Measurements from ENCODE around the gene SPAG7. TPM values are rescaled to one million over a fixed set of nuclear protein-coding genes. Genes with fewer than 3 reads are reported as not detected.

The SPAG7 gene
- total RNA-seq, 4 donors from 2014 or later, result 78.6 to 114 (median 91.0) TPM

- peaks cover 0 to 21% of the 10 kb centered on the region in 2 donors for H3K36me3 ChIP-seq
- peak overlapping the region in 2 of 4 donors; percentile 64 to 100 for H3K27ac ChIP-seq
- no peak for DNase-seq
- in situ Hi-C loops (cut with MboI; ENCODE audit: low sequenced_read_pairs in 4 of 4), result no loop called here
- H3K4me1 ChIP-seq, result peaks cover 8 to 25% of the 10 kb centered on the region in 2 donors
- no peaks in the 10 kb centered on the region for H3K27me3 ChIP-seq
- ATAC-seq, result no peak
- no peaks in the 10 kb centered on the region for H3K9me3 ChIP-seq
- H3K4me3 ChIP-seq, result no peak overlapping the region
- intact Hi-C loops (cut with DNase I; ENCODE audit: low total_unique reads), result no loop called here
- TF ChIP-seq CTCF (IDR thresholded peaks at IDR 0.05 in 4 of 5, conservative IDR thresholded peaks at IDR 0.05 in 1 of 5), result no peak
- TF ChIP-seq POLR2A (IDR thresholded peaks at IDR 0.05), result no peak
These were observed 7.2 kb downstream of the SPAG7 start for GRCh38 chr17:4960279-4960922.

GRCh38 chr17:4959261-4959965 lies 8.2 kb downstream of the SPAG7 start:
- ATAC-seq, result peak in 1 of 2 donors; percentile 31
- in situ Hi-C loops (cut with MboI; ENCODE audit: low sequenced_read_pairs in 4 of 4), result no loop called here
- H3K36me3 ChIP-seq, result peaks cover 0 to 23% of the 10 kb centered on the region in 2 donors

DNA sequence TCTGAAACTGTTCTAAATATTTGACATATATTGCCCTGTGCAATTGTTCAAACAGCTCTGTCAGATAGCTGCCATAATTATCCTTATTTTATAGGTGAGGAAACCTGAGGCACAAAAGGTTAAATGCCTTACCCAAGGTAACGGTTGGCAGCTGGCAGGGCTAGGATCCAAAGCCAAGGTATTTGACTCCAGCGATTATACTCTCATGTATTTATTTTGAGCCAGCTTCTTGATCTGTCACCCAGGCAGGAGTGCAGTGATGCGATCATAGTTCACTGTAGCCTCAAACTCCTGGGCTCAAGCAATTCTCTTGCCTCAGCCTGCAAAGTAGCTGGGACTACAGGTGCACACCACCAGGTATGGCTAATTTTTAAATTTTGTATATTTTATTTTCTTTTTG lies 9.5 kb downstream of the SPAG7 start:
- in situ Hi-C loops (cut with MboI; ENCODE audit: low sequenced_read_pairs in 4 of 4), result no loop called here
- intact Hi-C loops (cut with DNase I; ENCODE audit: low total_unique reads), result no loop called here
- Histone ChIP-seq H3K9me3 (no peaks in the 10 kb centered on the region), H3K36me3 (peaks cover 0 to 29% of the 10 kb centered on the region in 2 donors), H3K27me3 (no peaks in the 10 kb centered on the region), H3K4me3 (no peak overlapping the region), H3K4me1 (peaks cover 23 to 41% of the 10 kb centered on the region in 2 donors), H3K27ac (peak overlapping the region; percentile 45 to 100 (median 64))
- ATAC-seq (peak in 1 of 2 donors; percentile 57), DNase-seq (peak in 1 of 2 donors; percentile 63)
- no peak for TF ChIP-seq POLR2A (IDR thresholded peaks at IDR 0.05)
- TF ChIP-seq CTCF (IDR thresholded peaks at IDR 0.05 in 4 of 5, conservative IDR thresholded peaks at IDR 0.05 in 1 of 5), result no peak

More at GRCh38 chr17:4959261-4959965, 8.2 kb downstream of the SPAG7 start:
- H3K4me1 ChIP-seq, result peaks cover 10 to 29% of the 10 kb centered on the region in 2 donors
- DNase-seq, result no peak
- intact Hi-C loops (cut with DNase I; ENCODE audit: low total_unique reads), result no loop called here
- H3K4me3 ChIP-seq, result no peak overlapping the region
- peak overlapping the region; percentile 45 to 100 (median 64) for H3K27ac ChIP-seq
- H3K9me3 ChIP-seq, result no peaks in the 10 kb centered on the region
- H3K27me3 ChIP-seq, result no peaks in the 10 kb centered on the region
- no peak for TF ChIP-seq CTCF (IDR thresholded peaks at IDR 0.05 in 4 of 5, conservative IDR thresholded peaks at IDR 0.05 in 1 of 5)
- TF ChIP-seq POLR2A (IDR thresholded peaks at IDR 0.05), result no peak

- H3K9me3 ChIP-seq, result no peaks in the 10 kb centered on the region
- ATAC-seq, result no peak
- in situ Hi-C loops (cut with MboI; ENCODE audit: low sequenced_read_pairs in 4 of 4) (no loop called here), intact Hi-C loops (cut with DNase I; ENCODE audit: low total_unique reads) (no loop called here)
- H3K27me3 ChIP-seq, result no peaks in the 10 kb centered on the region
- no peak overlapping the region for H3K4me3 ChIP-seq
- peak overlapping the region; percentile 96 to 100 (median 98) for H3K27ac ChIP-seq
- no peak for DNase-seq
- H3K4me1 ChIP-seq, result peaks cover 34 to 53% of the 10 kb centered on the region in 2 donors
- TF ChIP-seq POLR2A (IDR thresholded peaks at IDR 0.05) (no peak), CTCF (IDR thresholded peaks at IDR 0.05 in 4 of 5, conservative IDR thresholded peaks at IDR 0.05 in 1 of 5) (peak in 2 of 5 experiments; percentile 16 to 37)
- peaks cover 0 to 29% of the 10 kb centered on the region in 2 donors for H3K36me3 ChIP-seq
These were observed 11.0 kb downstream of the SPAG7 start for GRCh38 chr17:4956493-4957061.

Measured in gastrocnemius medialis (tissue), 4 donors.